Parathyroid adenoma (tissue), 2 donors: ENCODE data around the gene ZNF473.
"Not testable (repeated sequence)": the region's sequence is repeated elsewhere in the genome, so short reads cannot be mapped to it uniquely, and the experiment has no call there.

Experiments
- H2AFZ ChIP-seq: fragments of 300-600 bp; sonication (generic); one replicate; pipeline ENCODE4 v1.7.0; 2017; ENCODE audit warnings: antibody characterized with exemption, mild to moderate bottlenecking
- H3K27ac ChIP-seq: fragments of 300-600 bp; sonication (generic); one replicate; pipeline ENCODE4 v1.7.0; 2017
- H3K27me3 ChIP-seq: fragments of 300-600 bp; sonication (generic); one replicate; pipeline ENCODE4 v1.7.0; 2017; ENCODE audit warnings: low read length; ENCODE audit not compliant: control insufficient read depth, insufficient read depth
- H3K36me3 ChIP-seq: fragments of 300-600 bp; sonication (generic); one replicate; pipeline ENCODE4 v1.7.0; 2017; ENCODE audit warnings: low read length; ENCODE audit not compliant: control insufficient read depth, insufficient read depth
- H3K4me1 ChIP-seq: fragments of 300-600 bp; sonication (generic); one replicate; pipeline ENCODE4 v1.7.0; 2017; ENCODE audit warnings: control low read depth
- H3K4me2 ChIP-seq: fragments of 300-600 bp; sonication (generic); one replicate; pipeline ENCODE4 v1.7.0; 2017; ENCODE audit warnings: low read length
- H3K4me3 ChIP-seq: fragments of 300-600 bp; sonication (generic); one replicate; pipeline ENCODE4 v1.7.0; 2017; ENCODE audit warnings: low read depth, low read length
- H3K79me2 ChIP-seq: fragments of 300-600 bp; sonication (generic); one replicate; pipeline ENCODE4 v1.7.0; 2017; ENCODE audit warnings: control low read depth
- H3K9ac ChIP-seq: fragments of 300-600 bp; sonication (generic); one replicate; pipeline ENCODE4 v1.7.0; 2017; ENCODE audit warnings: mild to moderate bottlenecking
- H3K9me3 ChIP-seq: fragments of 300-600 bp; sonication (generic); one replicate; pipeline ENCODE4 v1.7.0; 2017; ENCODE audit warnings: low read length; ENCODE audit not compliant: control insufficient read depth
- donor health status: primary hyperparathyroidism.

ZNF473 gene

DNA sequence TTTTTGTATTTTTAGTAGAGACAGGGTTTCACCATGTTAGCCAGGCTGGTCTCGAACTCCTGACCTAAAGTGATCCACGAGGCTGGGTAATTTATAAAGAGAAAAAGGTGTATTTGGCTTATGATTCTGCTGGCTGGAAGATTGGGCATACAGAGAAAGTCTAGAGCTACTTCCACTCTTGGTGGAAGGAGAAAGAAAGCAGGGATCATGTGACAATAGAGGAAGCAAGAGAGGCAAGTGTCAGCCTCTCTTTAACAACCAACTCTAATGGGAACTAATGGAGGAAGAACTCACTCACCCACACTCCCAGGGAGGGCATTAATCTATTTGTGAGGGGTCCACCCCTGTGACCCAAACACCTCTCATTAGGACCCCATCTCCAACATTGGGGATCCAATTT, 58.6 kb downstream of the ZNF473 start:
- H3K4me1 ChIP-seq, H3K9ac ChIP-seq, H3K9me3 ChIP-seq, H3K79me2 ChIP-seq, H3K27me3 ChIP-seq, H3K27ac ChIP-seq, H3K36me3 ChIP-seq, H3K4me2 ChIP-seq, H2AFZ ChIP-seq, H3K4me3 ChIP-seq: not testable (repeated sequence)

DNA sequence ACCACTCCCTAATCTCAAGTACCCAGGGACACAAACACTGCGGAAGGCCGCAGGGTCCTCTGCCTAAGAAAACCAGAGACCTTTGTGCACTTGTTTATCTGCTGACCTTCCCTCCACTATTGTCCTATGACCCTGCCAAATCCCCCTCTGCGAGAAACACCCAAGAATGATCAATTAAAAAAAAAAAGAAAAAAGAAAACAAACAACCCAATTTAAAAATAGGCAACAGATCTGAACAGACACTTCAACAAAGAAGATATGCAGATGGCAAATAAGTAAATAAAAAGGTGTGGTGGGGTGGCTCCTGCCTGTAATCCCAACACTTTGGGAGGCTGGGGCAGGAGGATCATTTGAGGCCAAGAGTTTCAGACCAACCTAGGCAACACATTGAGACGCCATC, 61.3 kb downstream of the ZNF473 start:
- H3K27ac ChIP-seq, H2AFZ ChIP-seq, H3K9ac ChIP-seq, H3K4me1 ChIP-seq, H3K79me2 ChIP-seq, H3K27me3 ChIP-seq, H3K4me2 ChIP-seq, H3K4me3 ChIP-seq, H3K36me3 ChIP-seq, H3K9me3 ChIP-seq: not testable (repeated sequence)

- not testable (repeated sequence) for H3K4me1 ChIP-seq, H3K79me2 ChIP-seq, H3K4me3 ChIP-seq, H2AFZ ChIP-seq, H3K9ac ChIP-seq, H3K9me3 ChIP-seq, H3K36me3 ChIP-seq, H3K27ac ChIP-seq, H3K27me3 ChIP-seq, H3K4me2 ChIP-seq
Measured at GRCh38 chr19:50090706-50091105, 64.9 kb downstream of the ZNF473 start.

- H3K9me3 ChIP-seq, H3K4me1 ChIP-seq, H3K4me2 ChIP-seq, H3K9ac ChIP-seq, H3K27me3 ChIP-seq, H3K4me3 ChIP-seq, H3K79me2 ChIP-seq, H3K36me3 ChIP-seq, H3K27ac ChIP-seq, H2AFZ ChIP-seq: not testable (repeated sequence)
Measured at GRCh38 chr19:50091786-50092185, 66.0 kb downstream of the ZNF473 start.

- not testable (repeated sequence) for H3K27ac ChIP-seq, H3K9ac ChIP-seq, H3K4me1 ChIP-seq, H2AFZ ChIP-seq, H3K79me2 ChIP-seq, H3K4me2 ChIP-seq, H3K4me3 ChIP-seq, H3K27me3 ChIP-seq, H3K36me3 ChIP-seq, H3K9me3 ChIP-seq
Measured at GRCh38 chr19:50092597-50092996, 66.8 kb downstream of the ZNF473 start.

DNA sequence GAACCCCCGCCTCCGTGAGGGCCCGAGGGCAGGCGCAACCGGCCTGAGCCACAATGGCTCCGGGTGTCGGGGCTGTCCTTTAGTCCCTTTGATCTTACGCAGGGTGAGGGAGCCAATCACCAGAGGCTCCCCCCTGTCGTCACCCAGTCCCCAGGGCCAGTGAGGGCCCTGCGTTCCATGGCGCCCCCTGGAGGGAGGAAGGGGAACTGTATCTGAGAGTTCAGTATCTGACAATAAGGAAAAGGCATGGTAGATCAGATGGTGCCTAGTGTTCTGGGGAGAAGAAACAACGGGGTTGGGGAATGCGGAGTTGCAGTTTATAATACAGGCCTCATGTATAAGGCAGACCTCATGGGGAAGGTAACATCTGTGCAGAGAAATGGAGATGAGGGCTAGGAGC, 72.1 kb downstream of the ZNF473 start:
- H3K9me3 ChIP-seq, H3K4me1 ChIP-seq, H3K4me2 ChIP-seq, H3K79me2 ChIP-seq, H3K4me3 ChIP-seq, H3K27ac ChIP-seq, H3K27me3 ChIP-seq, H2AFZ ChIP-seq, H3K36me3 ChIP-seq, H3K9ac ChIP-seq: not testable (repeated sequence)

DNA sequence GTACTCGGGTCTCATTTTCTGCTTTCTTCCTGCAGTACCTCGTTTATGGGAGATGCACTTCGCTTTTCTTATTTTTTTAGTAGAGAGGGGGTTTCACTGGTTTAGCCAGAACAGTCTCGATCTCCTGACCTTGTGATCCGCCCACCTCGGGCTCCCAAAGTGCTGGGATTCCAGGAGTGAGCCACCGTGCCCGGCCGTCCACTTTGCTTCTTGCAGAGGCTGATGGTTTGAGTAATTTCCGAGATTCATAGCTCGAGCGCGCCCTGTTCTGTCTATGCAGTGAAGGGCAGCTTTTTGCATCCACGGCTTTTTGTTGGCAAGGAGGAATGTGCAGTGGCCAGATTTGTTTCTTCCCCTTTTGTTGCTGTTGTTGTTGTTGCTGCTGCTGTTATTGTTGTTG, 73.1 kb downstream of the ZNF473 start:
- not testable (repeated sequence) for H3K4me3 ChIP-seq, H3K36me3 ChIP-seq, H3K27ac ChIP-seq, H2AFZ ChIP-seq, H3K4me2 ChIP-seq, H3K27me3 ChIP-seq, H3K79me2 ChIP-seq, H3K9ac ChIP-seq, H3K9me3 ChIP-seq, H3K4me1 ChIP-seq

DNA sequence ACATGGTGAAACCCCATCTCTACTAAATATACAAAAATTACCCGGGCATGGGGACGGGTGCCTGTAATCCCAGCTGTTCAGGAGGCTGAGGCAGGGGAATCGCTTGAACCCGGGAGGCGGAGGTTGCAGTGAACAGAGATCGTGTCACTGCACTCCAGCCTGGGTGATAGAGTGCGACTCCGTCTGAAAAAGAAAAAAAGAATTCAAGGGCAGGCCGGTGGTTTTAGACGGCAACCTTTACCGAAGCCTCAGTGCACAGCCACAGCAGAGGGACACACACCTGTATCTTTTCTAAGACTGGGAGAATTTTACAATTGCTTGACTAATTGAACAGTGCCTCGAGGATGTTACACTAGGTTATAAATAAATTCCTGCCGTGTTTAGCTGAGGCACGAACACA, 73.9 kb downstream of the ZNF473 start:
- H2AFZ ChIP-seq, H3K27ac ChIP-seq, H3K27me3 ChIP-seq, H3K9me3 ChIP-seq, H3K4me2 ChIP-seq, H3K79me2 ChIP-seq, H3K4me1 ChIP-seq, H3K9ac ChIP-seq, H3K4me3 ChIP-seq, H3K36me3 ChIP-seq: not testable (repeated sequence)

GRCh38 chr19:50100946-50101345, 75.1 kb downstream of the ZNF473 start:
- not testable (repeated sequence) for H3K4me1 ChIP-seq, H3K27me3 ChIP-seq, H3K79me2 ChIP-seq, H3K9me3 ChIP-seq, H3K4me2 ChIP-seq, H2AFZ ChIP-seq, H3K4me3 ChIP-seq, H3K36me3 ChIP-seq, H3K9ac ChIP-seq, H3K27ac ChIP-seq
